Lower leg skin (tissue), 4 donors: ENCODE data around the gene PSMC1. TPM values are rescaled to one million over a fixed set of nuclear protein-coding genes. Genes with fewer than 3 reads are reported as not detected.

Source experiments
- DNase-seq, 2 donors: peaks; one replicate each; pipeline ENCODE4 v3.0.0-alpha.2; 2019; ENCODE audit warnings: low spot score in 2 of 2
- H3K4me3 ChIP-seq: fragments of 200-600 bp; sonication (generic); 2 replicates; pipeline ENCODE4 v1.5.1; 2017; ENCODE audit warnings: mild to moderate bottlenecking, low read depth; ENCODE audit not compliant: poor library complexity, severe bottlenecking
- POLR2A ChIP-seq, 2 donors: fragments of 450-650 bp; IDR thresholded peaks; one replicate each; pipeline ENCODE4 v1.6.1; 2016 to 2017; ENCODE audit warnings: antibody characterized with exemption in 2 of 2, mild to moderate bottlenecking in 1 of 2, moderate library complexity in 1 of 2
- WGBS, 2 donors: methylation state at CpG; one replicate each; pipeline ENCODE4 v1.1.5; 2018; 5-methylcytosine and 5-hydroxymethylcytosine counted together
- intact Hi-C: fragments of 100-400 bp; cut with DNase I; formaldehyde crosslinking; loops from one replicate; pipeline ENCODE4 v1.15.0; 2023; ENCODE audit warnings: low total_unique reads
- total RNA-seq, 4 donors: library from RNA; depleted of rRNA; stranded (reverse); fragments of >200 nt; gene quantifications; one replicate each; pipeline ENCODE4 v1.1.0, GENCODE V29; 2016
- TF ChIP-seq, protein P1 (sequence below), 3 donors: fragments of 450-650 bp; IDR thresholded peaks; one replicate each; pipeline ENCODE4 v1.5.1; 2016; ENCODE audit warnings: antibody characterized with exemption in 3 of 3, mild to moderate bottlenecking in 3 of 3, moderate library complexity in 2 of 3

The PSMC1 gene
- total RNA-seq, 4 donors from 2014 or later = 72.2 to 159 (median 109) TPM

DNA sequence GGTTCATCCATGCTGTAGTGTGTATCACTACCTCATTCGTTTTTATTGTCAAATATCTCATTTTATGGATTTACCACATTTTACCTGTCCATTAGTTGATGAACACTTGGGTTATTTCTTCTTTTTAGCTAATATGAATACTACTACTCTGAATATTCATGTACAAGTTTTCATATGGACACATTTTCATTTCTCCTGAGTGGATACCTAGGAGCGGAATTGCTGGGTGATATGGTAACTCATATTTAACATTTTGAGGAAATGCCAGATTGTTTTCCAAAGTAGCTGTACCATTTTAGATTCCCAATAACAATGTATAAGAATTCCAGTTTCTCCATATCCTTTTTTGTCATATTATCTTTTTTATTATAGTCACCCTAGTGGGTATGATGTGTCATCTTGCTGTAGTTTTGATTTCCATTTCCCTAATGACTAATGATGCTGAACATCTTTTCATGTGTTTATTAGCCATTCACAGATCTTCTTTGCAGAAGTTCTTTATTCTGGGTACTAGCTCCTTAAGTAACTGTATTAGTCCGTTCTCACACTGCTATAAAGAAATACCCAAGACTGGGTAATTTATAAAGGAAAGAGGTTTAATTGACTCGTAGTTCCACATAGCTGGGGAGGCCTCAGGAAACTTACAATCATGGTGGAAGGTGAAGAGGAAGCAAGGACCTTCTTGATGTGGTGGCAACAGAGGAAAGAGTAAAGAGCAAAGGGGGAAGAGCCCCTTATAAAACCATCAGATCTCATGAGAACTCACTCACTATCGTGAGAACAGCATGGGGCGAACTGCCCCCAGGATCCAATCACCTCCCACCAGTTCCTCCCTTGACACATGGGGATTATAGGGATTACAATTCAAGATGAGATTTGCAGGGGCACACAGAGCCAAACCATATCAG, 63.5 kb downstream of the PSMC1 start:
- 94 to 95% methylated on average over 6 of the region's 6 CpGs for WGBS, 2 donors
- intact Hi-C loops = no loop called here
- no peak for TF ChIP-seq POLR2A (IDR thresholded peaks at IDR 0.05)
- TF ChIP-seq, protein P1, sequence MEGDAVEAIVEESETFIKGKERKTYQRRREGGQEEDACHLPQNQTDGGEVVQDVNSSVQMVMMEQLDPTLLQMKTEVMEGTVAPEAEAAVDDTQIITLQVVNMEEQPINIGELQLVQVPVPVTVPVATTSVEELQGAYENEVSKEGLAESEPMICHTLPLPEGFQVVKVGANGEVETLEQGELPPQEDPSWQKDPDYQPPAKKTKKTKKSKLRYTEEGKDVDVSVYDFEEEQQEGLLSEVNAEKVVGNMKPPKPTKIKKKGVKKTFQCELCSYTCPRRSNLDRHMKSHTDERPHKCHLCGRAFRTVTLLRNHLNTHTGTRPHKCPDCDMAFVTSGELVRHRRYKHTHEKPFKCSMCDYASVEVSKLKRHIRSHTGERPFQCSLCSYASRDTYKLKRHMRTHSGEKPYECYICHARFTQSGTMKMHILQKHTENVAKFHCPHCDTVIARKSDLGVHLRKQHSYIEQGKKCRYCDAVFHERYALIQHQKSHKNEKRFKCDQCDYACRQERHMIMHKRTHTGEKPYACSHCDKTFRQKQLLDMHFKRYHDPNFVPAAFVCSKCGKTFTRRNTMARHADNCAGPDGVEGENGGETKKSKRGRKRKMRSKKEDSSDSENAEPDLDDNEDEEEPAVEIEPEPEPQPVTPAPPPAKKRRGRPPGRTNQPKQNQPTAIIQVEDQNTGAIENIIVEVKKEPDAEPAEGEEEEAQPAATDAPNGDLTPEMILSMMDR (IDR thresholded peaks at IDR 0.05) = no peak
- no peak for DNase-seq
- no peak overlapping the region for H3K4me3 ChIP-seq

DNA sequence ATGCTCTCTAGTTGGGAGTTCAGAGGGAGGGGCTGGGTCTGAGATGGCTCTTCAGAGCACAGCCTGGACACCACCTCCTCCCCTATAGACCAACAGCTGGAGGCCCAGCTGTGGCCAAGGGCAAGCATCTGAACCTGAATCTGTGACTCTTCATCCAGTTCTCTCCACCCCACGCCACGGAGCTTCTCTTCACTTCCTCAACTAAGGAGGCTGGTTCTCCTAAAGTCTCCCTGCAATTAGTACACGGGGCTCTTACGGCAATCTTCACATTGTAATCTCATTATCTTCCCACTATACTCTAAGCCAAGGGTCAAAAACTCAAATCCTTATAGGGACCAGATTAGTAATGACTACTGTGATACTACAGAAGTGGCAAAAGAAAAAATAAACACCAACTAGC, 65.5 kb downstream of the PSMC1 start:
- 82 to 87% methylated on average over 4 of the region's 4 CpGs for WGBS, 2 donors
- H3K4me3 ChIP-seq = no peak overlapping the region
- no peak for TF ChIP-seq POLR2A (IDR thresholded peaks at IDR 0.05)
- TF ChIP-seq, protein P1 (IDR thresholded peaks at IDR 0.05) = no peak
- no peak for DNase-seq
- intact Hi-C loops = no loop called here

Other genes with a start within 250 kb of the PSMC1 start
- under 1 TPM in 3 of 4 donors, not detected in 1; 0.12 to 0.46 (median 0.16) TPM for gene KCNK13, start 194.6 kb upstream of the PSMC1 start, total RNA-seq
- gene NRDE2, start 75.4 kb downstream of the PSMC1 start, total RNA-seq = 10 to 100 TPM in 2 of 4 donors, 1 to 10 TPM in 2; 7.5 to 18.3 (median 10.2) TPM
- 100 to 1,000 TPM; 106 to 240 (median 182) TPM for gene CALM1, start 140.5 kb downstream of the PSMC1 start, total RNA-seq